ENCODE data around the gene SLC45A1.
A peak's percentile ranks its signal among the peaks of the same experiment; 100 is the strongest.

SLC45A1 gene

GRCh38 chr1:8392522-8392921, 74.6 kb downstream of the SLC45A1 start:
- H3K4me3 ChIP-seq (replicated peaks in 1 of 2; ENCODE audit: low read depth in 2 of 2, low read length in 2 of 2): no peak overlapping the region
- DNase-seq (ENCODE audit: low read depth in 2 of 2): peak in 1 of 2 donors; percentile 59
- no peak for TF ChIP-seq CTCF (IDR thresholded peaks at IDR 0.05; ENCODE audit: low read depth, low read length)
